ENCODE results near the gene LCE3E.

GRCh38 chr1:152577168-152577567 is 10.6 kb upstream of the LCE3E start:
- TF ChIP-seq CTCF (IDR thresholded peaks at IDR 0.05; ENCODE audit: insufficient read depth, low read length, poor library complexity, severe bottlenecking) (no peak), EZH2phosphoT487 (conservative IDR thresholded peaks at IDR 0.05; ENCODE audit: low read length) (no peak)
